Chondrocyte (in vitro differentiated cells): Measurements from ENCODE around the gene PPIL3. TPM values are rescaled to one million over a fixed set of nuclear protein-coding genes. Genes with fewer than 3 reads are reported as not detected.

ENCODE experiments used
- DNase-seq: peaks from one replicate; pipeline ENCODE4 v3.0.0; 2021; ENCODE audit warnings: mixed read lengths, low spot score
- H3K27ac Mint-ChIP-seq: one replicate; pipeline ENCODE4 v1.8.0; 2021; ENCODE audit warnings: mild to moderate bottlenecking, moderate library complexity, mixed read lengths; ENCODE audit not compliant: unreplicated experiment
- H3K27me3 Mint-ChIP-seq: 2 replicates; pipeline ENCODE4 v1.8.0; 2021; ENCODE audit warnings: low read depth, mixed read lengths
- H3K36me3 Mint-ChIP-seq: 2 replicates; pipeline ENCODE4 v1.8.0; 2021; ENCODE audit warnings: low read depth, mixed read lengths
- H3K4me1 Mint-ChIP-seq: 2 replicates; pipeline ENCODE4 v1.8.0; 2021; ENCODE audit warnings: low read depth, mild to moderate bottlenecking, mixed read lengths
- H3K4me3 Mint-ChIP-seq: one replicate; pipeline ENCODE4 v1.8.0; 2021; ENCODE audit warnings: mild to moderate bottlenecking, moderate library complexity, mixed read lengths; ENCODE audit not compliant: unreplicated experiment
- H3K9me3 Mint-ChIP-seq: 2 replicates; pipeline ENCODE4 v1.8.0; 2021; ENCODE audit warnings: low read depth, mixed read lengths
- total RNA-seq: library from RNA; stranded (reverse); gene quantifications from 3 replicates; pipeline ENCODE4 v1.2.1, GENCODE V29; 2021
- TF ChIP-seq, protein P1 (sequence below): fragments of 200-600 bp; sonication (generic); IDR thresholded peaks from 2 replicates; pipeline ENCODE4 v1.5.0; 2021; ENCODE audit warnings: antibody characterized with exemption, mild to moderate bottlenecking, moderate library complexity

PPIL3 gene
- total RNA-seq, 1 donor from 2014 or later, result 34.8 TPM

DNA sequence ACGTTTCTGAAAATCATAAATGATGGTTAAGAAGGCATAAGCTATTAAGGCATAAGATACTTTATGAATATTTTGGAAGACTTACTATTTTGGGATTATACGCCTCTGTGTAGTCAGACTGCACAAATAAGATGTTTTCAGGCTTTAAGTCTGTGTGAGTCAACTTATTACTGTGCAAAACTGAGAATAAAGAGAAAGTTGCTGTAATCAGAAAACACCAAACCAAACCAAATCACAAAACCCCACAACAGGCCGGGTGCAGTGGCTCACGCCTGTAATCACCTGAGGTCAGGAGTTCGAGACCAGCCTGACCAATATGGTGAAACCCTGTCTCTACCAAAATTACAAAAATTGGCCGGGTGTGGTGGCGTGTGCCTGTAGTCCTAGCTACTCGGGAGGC lies 32.1 kb downstream of the PPIL3 start:
- H3K27me3 Mint-ChIP-seq, result no peaks in the 10 kb centered on the region
- H3K27ac Mint-ChIP-seq, result no peak overlapping the region
- H3K36me3 Mint-ChIP-seq, result peaks cover 62% of the 10 kb centered on the region
- TF ChIP-seq, protein P1, sequence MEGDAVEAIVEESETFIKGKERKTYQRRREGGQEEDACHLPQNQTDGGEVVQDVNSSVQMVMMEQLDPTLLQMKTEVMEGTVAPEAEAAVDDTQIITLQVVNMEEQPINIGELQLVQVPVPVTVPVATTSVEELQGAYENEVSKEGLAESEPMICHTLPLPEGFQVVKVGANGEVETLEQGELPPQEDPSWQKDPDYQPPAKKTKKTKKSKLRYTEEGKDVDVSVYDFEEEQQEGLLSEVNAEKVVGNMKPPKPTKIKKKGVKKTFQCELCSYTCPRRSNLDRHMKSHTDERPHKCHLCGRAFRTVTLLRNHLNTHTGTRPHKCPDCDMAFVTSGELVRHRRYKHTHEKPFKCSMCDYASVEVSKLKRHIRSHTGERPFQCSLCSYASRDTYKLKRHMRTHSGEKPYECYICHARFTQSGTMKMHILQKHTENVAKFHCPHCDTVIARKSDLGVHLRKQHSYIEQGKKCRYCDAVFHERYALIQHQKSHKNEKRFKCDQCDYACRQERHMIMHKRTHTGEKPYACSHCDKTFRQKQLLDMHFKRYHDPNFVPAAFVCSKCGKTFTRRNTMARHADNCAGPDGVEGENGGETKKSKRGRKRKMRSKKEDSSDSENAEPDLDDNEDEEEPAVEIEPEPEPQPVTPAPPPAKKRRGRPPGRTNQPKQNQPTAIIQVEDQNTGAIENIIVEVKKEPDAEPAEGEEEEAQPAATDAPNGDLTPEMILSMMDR, result no peak
- peaks cover 31% of the 10 kb centered on the region for H3K4me1 Mint-ChIP-seq
- H3K9me3 Mint-ChIP-seq, result no peaks in the 10 kb centered on the region
- DNase-seq, result no peak
- H3K4me3 Mint-ChIP-seq, result no peak overlapping the region

- Mint-ChIP-seq H3K27me3 (no peaks in the 10 kb centered on the region), H3K36me3 (peaks cover 53% of the 10 kb centered on the region), H3K9me3 (no peaks in the 10 kb centered on the region), H3K4me3 (no peak overlapping the region), H3K4me1 (no peaks in the 10 kb centered on the region), H3K27ac (no peak overlapping the region)
- no peak for DNase-seq
- TF ChIP-seq, protein P1, result no peak
These were observed 36.3 kb downstream of the PPIL3 start for GRCh38 chr2:200852605-200853004.

- H3K36me3 Mint-ChIP-seq, result peaks cover 43% of the 10 kb centered on the region
- TF ChIP-seq, protein P1, result no peak
- H3K9me3 Mint-ChIP-seq, result no peaks in the 10 kb centered on the region
- no peak overlapping the region for H3K4me3 Mint-ChIP-seq
- no peak overlapping the region for H3K27ac Mint-ChIP-seq
- H3K4me1 Mint-ChIP-seq, result no peaks in the 10 kb centered on the region
- DNase-seq, result no peak
- H3K27me3 Mint-ChIP-seq, result no peaks in the 10 kb centered on the region
These were observed 37.3 kb downstream of the PPIL3 start for GRCh38 chr2:200851398-200852248.

DNA sequence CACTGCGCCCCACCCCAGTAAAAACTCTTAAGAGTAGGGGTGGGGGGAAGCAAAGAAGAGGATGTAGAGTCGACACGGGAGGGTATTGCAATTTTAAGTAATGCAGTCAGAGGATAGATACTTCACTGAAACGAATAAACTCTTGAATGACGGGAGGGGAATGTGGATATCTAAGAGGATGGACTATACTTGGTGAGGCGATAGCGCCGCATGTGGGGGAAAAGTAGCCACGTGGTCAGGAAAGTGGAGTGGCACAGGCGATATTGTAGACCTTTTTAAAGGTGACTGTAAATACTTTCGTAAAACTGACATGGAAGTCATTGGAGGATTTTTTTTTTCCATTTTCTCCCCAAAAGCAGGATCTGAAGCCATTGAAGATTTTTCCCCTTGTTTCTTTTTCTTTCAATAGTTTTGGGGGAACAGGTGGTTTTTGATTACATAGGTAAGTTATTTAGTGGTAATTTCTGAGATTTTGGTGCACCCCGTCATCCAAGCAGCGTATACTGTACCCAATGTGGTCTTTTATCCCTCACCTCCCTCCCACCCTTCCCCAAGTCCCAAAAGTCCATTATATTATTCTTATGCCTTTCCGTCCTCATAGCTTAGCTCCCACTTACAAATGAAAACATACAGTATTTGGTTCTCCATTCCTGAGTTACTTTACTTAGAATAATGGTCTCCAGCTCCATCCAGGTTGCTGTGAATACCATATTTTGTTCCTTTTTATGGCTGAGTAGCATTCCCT lies 38.2 kb downstream of the PPIL3 start:
- Mint-ChIP-seq H3K9me3 (no peaks in the 10 kb centered on the region), H3K4me1 (no peaks in the 10 kb centered on the region), H3K27me3 (no peaks in the 10 kb centered on the region), H3K4me3 (no peak overlapping the region), H3K27ac (no peak overlapping the region), H3K36me3 (peaks cover 38% of the 10 kb centered on the region)
- DNase-seq, result no peak
- TF ChIP-seq, protein P1, result no peak

DNA sequence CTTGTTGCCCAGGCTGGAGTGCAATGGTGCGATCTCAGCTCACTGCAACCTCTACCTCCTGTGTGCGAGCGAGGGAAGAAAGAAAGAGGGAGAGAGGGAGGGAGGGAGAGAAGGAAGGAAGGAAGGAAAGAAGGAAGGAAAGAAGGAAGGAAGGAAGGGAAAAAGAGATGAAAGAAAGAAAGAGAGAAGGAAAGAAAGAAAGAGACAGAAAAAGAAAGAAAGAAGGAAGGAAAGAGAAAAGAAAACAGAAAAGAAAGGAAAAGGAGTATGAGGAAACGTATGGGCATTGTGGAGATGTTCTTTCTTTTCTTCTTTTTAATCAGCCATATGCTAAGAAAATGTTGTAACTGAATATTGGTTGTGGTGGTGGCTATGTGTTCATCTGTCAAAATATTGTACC lies 40.9 kb downstream of the PPIL3 start:
- peaks cover 25% of the 10 kb centered on the region for H3K36me3 Mint-ChIP-seq
- H3K9me3 Mint-ChIP-seq, result no peaks in the 10 kb centered on the region
- TF ChIP-seq, protein P1, result no peak
- no peak for DNase-seq
- no peaks in the 10 kb centered on the region for H3K27me3 Mint-ChIP-seq
- no peaks in the 10 kb centered on the region for H3K4me1 Mint-ChIP-seq
- no peak overlapping the region for H3K4me3 Mint-ChIP-seq
- no peak overlapping the region for H3K27ac Mint-ChIP-seq
